K562 (cell line): Measurements from ENCODE around the gene PDE5A. TPM values are rescaled to one million over a fixed set of nuclear protein-coding genes. Genes with fewer than 3 reads are reported as not detected.

Source experiments
- ATAC-seq: fragments of 200-7000 bp; cut with Tn5 transposase; 3 replicates; pipeline ENCODE4 v1.9.1; 2020; ENCODE audit warnings: moderate library complexity
- BruUV-seq: library from RNA; stranded (reverse); fragments of 400-500 nt; replicated peaks from 2 replicates; lab custom pipeline; 2021; lab: Mats Ljungman, UMichigan
- CTCF ChIA-PET: fragments of 300-600 bp; formaldehyde crosslinking; extraction: SDS; loops from one replicate; lab custom pipeline; 2021; ENCODE audit warnings: low intra/inter-chr PET ratio; lab: Yijun Ruan, JAX
- POLR2A ChIA-PET: fragments of 300-600, 350-650 bp; sonication (Branson Sonifier 250); formaldehyde crosslinking; extraction: SDS; loops from one replicate; lab custom pipeline; 2021; ENCODE audit warnings: antibody characterized with exemption, inconsistent platforms; lab: Yijun Ruan, JAX
- DNase-seq, 4 experiments: peaks; one replicate each; pipeline versions ENCODE4 v3.0.0 to v3.0.0-alpha.2; 2011 to 2018; ENCODE audit warnings: low spot score in 3 of 4, mixed read lengths in 3 of 4; ENCODE audit errors: extremely low read depth in 1 of 4
- FAIRE-seq: peaks from 2 replicates; lab custom pipeline; 2011; peaks lifted over from hg19 to GRCh38; lab: Jason Lieb, UNC
- H2AFZ ChIP-seq: 2 replicates; pipeline ENCODE4 v1.6.0; 2011; ENCODE audit warnings: low read depth, low read length, control low read depth, inconsistent platforms
- H3K27ac ChIP-seq: fragments of 200-600 bp; 3 replicates; pipeline ENCODE4 v1.8.0; 2011; ENCODE audit warnings: low read depth, mild to moderate bottlenecking, control low read depth, inconsistent platforms, low read length, moderate library complexity, mixed read lengths; ENCODE audit errors: extremely low read depth
- H3K27me3 ChIP-seq, 2 experiments: fragments of 300-600 bp in 1 of 2; 2 replicates in 1 of 2; 3 replicates in 1 of 2; pipeline versions ENCODE4 v1.6.0 to v1.8.0; 2011; ENCODE audit warnings: inconsistent platforms in 2 of 2, low read length in 2 of 2, mild to moderate bottlenecking in 1 of 2, mixed read lengths in 1 of 2, moderate library complexity in 1 of 2; ENCODE audit not compliant: control insufficient read depth in 2 of 2, insufficient read depth in 2 of 2
- H3K36me3 ChIP-seq: fragments of 300-600 bp; 3 replicates; pipeline ENCODE4 v1.8.0; 2011; ENCODE audit warnings: mild to moderate bottlenecking, low read length, inconsistent platforms; ENCODE audit not compliant: control insufficient read depth, insufficient read depth
- H3K4me1 ChIP-seq, 2 experiments: fragments of 200-600 bp in 1 of 2; replicated peaks in 1 of 2; 2 replicates in 1 of 2; 3 replicates in 1 of 2; pipeline versions ENCODE4 v1.5.1 to v1.8.0; 2011; ENCODE audit warnings: inconsistent platforms in 2 of 2, low read length in 2 of 2, mild to moderate bottlenecking in 1 of 2, mixed read lengths in 1 of 2, moderate library complexity in 1 of 2; ENCODE audit not compliant: control insufficient read depth in 2 of 2, insufficient read depth in 2 of 2
- H3K4me2 ChIP-seq: 2 replicates; pipeline ENCODE4 v1.6.1; 2011; ENCODE audit warnings: low read length, control low read depth, inconsistent platforms, mixed read lengths; ENCODE audit not compliant: insufficient read depth
- H3K4me3 ChIP-seq: fragments of 200-600 bp; sonication (generic), shearing (Covaris generic); 2 replicates; pipeline ENCODE4 v1.5.1; 2016; ENCODE audit warnings: control low read depth, inconsistent platforms
- H3K79me2 ChIP-seq: fragments of 200-600 bp; 3 replicates; pipeline ENCODE4 v1.8.0; 2011; ENCODE audit warnings: low read length, inconsistent platforms; ENCODE audit not compliant: control insufficient read depth, insufficient read depth
- H3K9ac ChIP-seq, 2 experiments: 2 replicates each; pipeline versions ENCODE4 v1.6.0 to v1.6.1; 2011; ENCODE audit warnings: low read depth in 2 of 2, low read length in 2 of 2, control low read depth in 1 of 2, inconsistent platforms in 1 of 2, mild to moderate bottlenecking in 1 of 2, mixed read lengths in 1 of 2; ENCODE audit not compliant: insufficient read depth in 1 of 2
- H3K9me1 ChIP-seq: one replicate; pipeline ENCODE4 v1.6.0; 2011; ENCODE audit warnings: inconsistent platforms, mild to moderate bottlenecking, low read length, moderate library complexity; ENCODE audit not compliant: control insufficient read depth, insufficient read depth
- H3K9me3 ChIP-seq: replicated peaks from 2 replicates; pipeline ENCODE4 v1.5.1; 2011; ENCODE audit warnings: low read depth, low read length, inconsistent platforms; ENCODE audit not compliant: control insufficient read depth, insufficient read depth
- H4K20me1 ChIP-seq: replicated peaks from 2 replicates; pipeline ENCODE4 v1.6.1; 2011; ENCODE audit warnings: low read length, inconsistent platforms, mixed read lengths; ENCODE audit not compliant: control insufficient read depth, insufficient read depth
- ATF4 ChIP-seq: fragments of 450-650 bp; formaldehyde crosslinking; IDR thresholded peaks from 2 replicates; pipeline ENCODE4 v1.4.0; 2022; ENCODE audit warnings: mild to moderate bottlenecking, moderate library complexity
- FOXK2 ChIP-seq, 2 experiments: fragments of 450-650 bp; IDR thresholded peaks in 1 of 2; conservative IDR thresholded peaks in 1 of 2; 2 replicates each; pipeline ENCODE4 v1.6.1; 2016; ENCODE audit warnings: low read depth in 2 of 2, mild to moderate bottlenecking in 1 of 2
- MAX ChIP-seq: sonication (generic); formaldehyde crosslinking; IDR thresholded peaks from 2 replicates; pipeline ENCODE4 v1.9.0; 2022; ENCODE audit warnings: mild to moderate bottlenecking, missing genetic modification reagents
- MLLT1 ChIP-seq, 2 experiments: fragments of 450-650 bp; IDR thresholded peaks; 2 replicates each; pipeline ENCODE4 v1.6.1; 2016
- NFE2L1 ChIP-seq: fragments of 450-650 bp; IDR thresholded peaks from 2 replicates; pipeline ENCODE4 v1.6.1; 2016; ENCODE audit warnings: missing genetic modification characterization, low read depth, mild to moderate bottlenecking, missing compliant biosample characterization, moderate library complexity, borderline replicate concordance
- NFRKB ChIP-seq: fragments of 450-650 bp; IDR thresholded peaks from 2 replicates; pipeline ENCODE4 v1.6.1; 2016; ENCODE audit warnings: low read depth
- NRF1 ChIP-seq, 2 experiments: fragments of 450-650 bp; IDR thresholded peaks in 1 of 2; conservative IDR thresholded peaks in 1 of 2; 2 replicates each; pipeline ENCODE4 v1.6.1; 2014; ENCODE audit warnings: mild to moderate bottlenecking in 2 of 2
- SIX5 ChIP-seq, 2 experiments: IDR thresholded peaks; 2 replicates each; pipeline ENCODE4 v1.6.1; 2011; ENCODE audit warnings: low read length in 2 of 2, borderline replicate concordance in 1 of 2, low read depth in 1 of 2, mild to moderate bottlenecking in 1 of 2, moderate library complexity in 1 of 2; ENCODE audit not compliant: insufficient read depth in 1 of 2
- SRSF1 ChIP-seq: fragments of 200-400 bp; formaldehyde crosslinking; IDR thresholded peaks from 2 replicates; pipeline ENCODE4 v1.6.1; 2017; ENCODE audit warnings: mild to moderate bottlenecking, low read depth, low read length, moderate library complexity
- STAT5A ChIP-seq: IDR thresholded peaks from 2 replicates; pipeline ENCODE4 v1.6.1; 2012; ENCODE audit warnings: low read length, inconsistent platforms, borderline replicate concordance
- TSC22D4 ChIP-seq: fragments of 450-650 bp; IDR thresholded peaks from 2 replicates; pipeline ENCODE4 v1.6.1; 2016; ENCODE audit warnings: missing genetic modification characterization, missing biosample characterization, control low read depth
- ZC3H4 ChIP-seq: sonication (generic); formaldehyde crosslinking; IDR thresholded peaks from 2 replicates; pipeline ENCODE4 v1.9.0; 2021; ENCODE audit warnings: missing genetic modification reagents, borderline replicate concordance
- ZNF174 ChIP-seq: fragments of 250-450 bp; sonication (Bioruptor Pico); IDR thresholded peaks from 2 replicates; pipeline ENCODE4 v1.4.0; 2020; ENCODE audit warnings: mild to moderate bottlenecking
- ZNF253 ChIP-seq: fragments of 250-450 bp; sonication (Bioruptor Pico); conservative IDR thresholded peaks from 2 replicates; pipeline ENCODE4 v1.6.1; 2021; ENCODE audit warnings: mild to moderate bottlenecking
- ZNF347 ChIP-seq: fragments of 450-650 bp; formaldehyde crosslinking; IDR thresholded peaks from 2 replicates; pipeline ENCODE4 v1.4.0; 2020; ENCODE audit warnings: low read depth, mild to moderate bottlenecking, moderate library complexity
- WGBS: fragments of 100-300 bp; shearing (Covaris generic); methylation state at CpG from one replicate; pipeline ENCODE4 v1.1.6; 2016; ENCODE audit warnings: low coverage, mixed read lengths; ENCODE audit not compliant: insufficient coverage; ENCODE audit errors: missing lambda C conversion rate; 5-methylcytosine and 5-hydroxymethylcytosine counted together
- in situ Hi-C: fragments of 300-500 bp; cut with MboI; formaldehyde crosslinking; loops from 4 replicates; pipeline ENCODE4 v1.15.0; 2018; ENCODE audit warnings: inconsistent platforms, mixed read lengths
- intact Hi-C: fragments of 100-400 bp; cut with micrococcal nuclease; formaldehyde crosslinking; loops from 2 replicates; pipeline ENCODE4 v1.14.2; 2022
- polyA plus RNA-seq, 8 experiments: library from polyadenylated mRNA; depleted of rRNA in 4 of 8; stranded (reverse) in 5 of 8; unstranded in 3 of 8; fragments of >200 nt; fragmentation: Nextera tagmentation in 2 of 8; fragmentation: Illumina TruSeq in 1 of 8; extraction: Ambion mirVana in 2 of 8; extraction: Trizol in 1 of 8; gene quantifications; 2 replicates each; pipeline versions ENCODE4 v1.2.1 to v1.2.3, GENCODE V29; 2011 to 2014; ENCODE audit warnings: inconsistent platforms in 1 of 8, missing spikeins in 1 of 8
- total RNA-seq, 7 experiments: library from RNA; depleted of rRNA in 6 of 7; stranded (reverse); fragments of >200 nt in 6 of 7; fragmentation: Illumina TruSeq in 2 of 7; extraction: Trizol in 2 of 7; gene quantifications; 2 replicates each; pipeline versions ENCODE4 v1.2.1 to v1.2.3, GENCODE V29; 2011 to 2021; ENCODE audit warnings: low replicate concordance in 1 of 7

PDE5A gene
- total and polyA plus RNA-seq, 9 of the 15 experiments (the other 6 are each of a cell fraction or from before 2014, with no cell fraction given): 0.07 to 1.9 (median 0.29) TPM

- POLR2A ChIA-PET: no interaction called here
- CTCF ChIA-PET: no interaction called here
- TF ChIP-seq TSC22D4 (tag) (no peak), NFE2L1 (tag) (no peak), NFRKB (no peak), ZNF347 (CRISPR knock-in tag) (no peak)
- Histone ChIP-seq H3K4me3 (no peak overlapping the region), H3K9me3 (no peaks in the 10 kb centered on the region), H3K9ac (no peak overlapping the region), H3K9me1 (no peaks in the 10 kb centered on the region), H3K27me3 (no peaks in the 10 kb centered on the region), H4K20me1 (no peaks in the 10 kb centered on the region), H3K4me2 (no peak overlapping the region), H3K79me2 (no peaks in the 10 kb centered on the region), H2AFZ (no peak overlapping the region), H3K27ac (no peak overlapping the region), H3K36me3 (no peaks in the 10 kb centered on the region), H3K4me1 (no peaks in the 10 kb centered on the region)
- FAIRE-seq (no peak), DNase-seq (no peak), ATAC-seq (no peak)
- in situ Hi-C loops: no loop called here
- intact Hi-C loops: loop anchor here (10.0 kb wide), 1 partner anchor 565 kb away; no protein-coding TSS in a partner anchor
- WGBS: 41% methylated on average over 3 of the region's 3 CpGs
- no TSS peak for BruUV-seq
Observed at GRCh38 chr4:119549639-119550038, 79.0 kb downstream of the PDE5A start.

GRCh38 chr4:119543779-119544178, 84.8 kb downstream of the PDE5A start:
- H3K4me2 ChIP-seq: no peak overlapping the region
- H3K9me3 ChIP-seq: no peaks in the 10 kb centered on the region
- CTCF ChIA-PET: no interaction called here
- H3K27ac ChIP-seq: no peak overlapping the region
- no peaks in the 10 kb centered on the region for H3K36me3 ChIP-seq
- H3K9ac ChIP-seq: no peak overlapping the region
- intact Hi-C loops: no loop called here
- no peak overlapping the region for H2AFZ ChIP-seq
- no peaks in the 10 kb centered on the region for H4K20me1 ChIP-seq
- no peaks in the 10 kb centered on the region for H3K79me2 ChIP-seq
- H3K4me1 ChIP-seq: 0 out of 5 replicates have a peak, but pooled peaks cover 0 to 3% of the 10 kb centered on the region in 2 experiments
- WGBS: 28% methylated on average over 4 of the region's 4 CpGs
- no peak for FAIRE-seq
- no peak overlapping the region for H3K4me3 ChIP-seq
- no TSS peak for BruUV-seq
- ATAC-seq: no peak
- DNase-seq: no peak
- POLR2A ChIA-PET: no interaction called here
- H3K27me3 ChIP-seq: no peaks in the 10 kb centered on the region
- in situ Hi-C loops: no loop called here
- H3K9me1 ChIP-seq: no peaks in the 10 kb centered on the region
- TF ChIP-seq MAX (no peak), ZC3H4 (CRISPR knock-in tag) (no peak), SIX5 (IDR thresholded peaks at IDR 0.05; ENCODE audit: borderline replicate concordance in 1 of 2, insufficient read depth in 1 of 2, low read depth in 1 of 2, low read length in 2 of 2) (no peak), ZNF174 (no peak), FOXK2 (conservative IDR thresholded peaks at IDR 0.05 in 1 of 2, IDR thresholded peaks at IDR 0.05 in 1 of 2; ENCODE audit: low read depth in 2 of 2) (no peak), STAT5A (no peak), MLLT1 (IDR thresholded peaks at IDR 0.05) (no peak), ZNF253 (CRISPR knock-in tag) (no peak), NRF1 (conservative IDR thresholded peaks at IDR 0.05 in 1 of 2, IDR thresholded peaks at IDR 0.05 in 1 of 2) (no peak), ATF4 (no peak), SRSF1 (no peak)
